HCT116 (cell line): ENCODE data around the gene UBIAD1.

Source experiments
- EZH2phosphoT487 ChIP-seq: fragments of 200-600 bp; IDR thresholded peaks from 2 replicates; pipeline ENCODE4 v1.6.1; 2018; ENCODE audit warnings: antibody characterized with exemption, borderline replicate concordance
- POLR2A ChIP-seq: IDR thresholded peaks from 2 replicates; pipeline ENCODE4 v1.7.0; 2011; ENCODE audit warnings: borderline replicate concordance; ENCODE audit not compliant: insufficient read depth, insufficient read length; ENCODE audit errors: extremely low read depth
- POLR2AphosphoS5 ChIP-seq: IDR thresholded peaks from 2 replicates; pipeline ENCODE4 v1.6.1; 2011; ENCODE audit warnings: mild to moderate bottlenecking, low read depth, low read length, moderate library complexity
- TF ChIP-seq, protein P1 (sequence below), 3 experiments: fragments of 200-600 bp in 1 of 3; sonication (generic) in 1 of 3; IDR thresholded peaks in 2 of 3; conservative IDR thresholded peaks in 1 of 3; 2 replicates each; pipeline ENCODE4 v1.5.1; 2012 to 2017; ENCODE audit warnings: low read depth in 2 of 3, low read length in 2 of 3, antibody characterized with exemption in 1 of 3, borderline replicate concordance in 1 of 3, control low read depth in 1 of 3, mild to moderate bottlenecking in 1 of 3, mixed read lengths in 1 of 3, mixed run types in 1 of 3, moderate library complexity in 1 of 3; ENCODE audit not compliant: insufficient read depth in 1 of 3

DNA sequence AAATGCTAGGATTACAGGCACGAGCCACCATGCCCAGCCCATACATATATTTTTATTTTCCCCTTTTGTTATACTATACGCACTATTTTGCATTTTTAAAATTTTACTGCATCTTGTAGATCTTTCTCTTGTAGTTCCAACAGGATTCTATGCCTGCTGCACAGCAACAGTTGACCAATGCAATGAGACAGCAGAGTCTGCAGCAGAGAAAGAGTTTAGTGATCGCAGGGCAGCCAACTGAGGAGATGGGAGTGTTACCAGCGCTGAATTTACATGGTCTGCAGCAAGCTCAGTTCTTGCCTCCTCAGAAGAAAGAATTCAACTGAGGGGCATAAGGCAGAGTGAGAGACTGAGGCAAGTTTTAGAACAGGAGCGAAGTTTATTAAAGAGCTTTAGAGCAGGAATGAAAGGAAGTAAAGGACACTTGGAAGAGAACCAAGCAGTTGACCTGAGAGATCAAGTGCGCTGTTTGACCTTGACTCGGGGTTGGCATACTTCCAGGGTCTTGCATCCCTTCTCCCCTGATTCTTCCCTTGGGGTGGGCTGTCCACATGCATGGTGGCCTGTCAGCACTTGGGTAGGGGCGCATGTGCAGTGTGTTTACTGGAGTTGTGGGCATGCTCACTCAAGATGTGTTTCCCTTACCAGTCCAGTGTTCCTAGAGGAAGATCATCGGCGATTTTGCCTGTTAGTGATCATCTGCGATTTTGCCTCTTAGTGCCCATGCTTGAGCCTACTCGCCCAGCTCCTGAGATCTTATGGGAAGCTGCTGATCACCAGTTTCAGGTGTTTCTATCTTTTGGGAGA, 6.5 kb upstream of the UBIAD1 start:
- no peak for TF ChIP-seq POLR2A
- TF ChIP-seq, protein P1, sequence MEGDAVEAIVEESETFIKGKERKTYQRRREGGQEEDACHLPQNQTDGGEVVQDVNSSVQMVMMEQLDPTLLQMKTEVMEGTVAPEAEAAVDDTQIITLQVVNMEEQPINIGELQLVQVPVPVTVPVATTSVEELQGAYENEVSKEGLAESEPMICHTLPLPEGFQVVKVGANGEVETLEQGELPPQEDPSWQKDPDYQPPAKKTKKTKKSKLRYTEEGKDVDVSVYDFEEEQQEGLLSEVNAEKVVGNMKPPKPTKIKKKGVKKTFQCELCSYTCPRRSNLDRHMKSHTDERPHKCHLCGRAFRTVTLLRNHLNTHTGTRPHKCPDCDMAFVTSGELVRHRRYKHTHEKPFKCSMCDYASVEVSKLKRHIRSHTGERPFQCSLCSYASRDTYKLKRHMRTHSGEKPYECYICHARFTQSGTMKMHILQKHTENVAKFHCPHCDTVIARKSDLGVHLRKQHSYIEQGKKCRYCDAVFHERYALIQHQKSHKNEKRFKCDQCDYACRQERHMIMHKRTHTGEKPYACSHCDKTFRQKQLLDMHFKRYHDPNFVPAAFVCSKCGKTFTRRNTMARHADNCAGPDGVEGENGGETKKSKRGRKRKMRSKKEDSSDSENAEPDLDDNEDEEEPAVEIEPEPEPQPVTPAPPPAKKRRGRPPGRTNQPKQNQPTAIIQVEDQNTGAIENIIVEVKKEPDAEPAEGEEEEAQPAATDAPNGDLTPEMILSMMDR (IDR thresholded peaks at IDR 0.05 in 2 of 3, conservative IDR thresholded peaks at IDR 0.05 in 1 of 3; ENCODE audit: borderline replicate concordance in 1 of 3, insufficient read depth in 1 of 3, low read depth in 2 of 3, low read length in 2 of 3) = no peak
- TF ChIP-seq POLR2AphosphoS5 = no peak
- no peak for TF ChIP-seq EZH2phosphoT487
